ENCODE data around the gene SNAP47.

- TF ChIP-seq EZH2 (IDR thresholded peaks at IDR 0.05; ENCODE audit: insufficient read depth, poor library complexity, severe bottlenecking): no peak
- no peak for TF ChIP-seq EZH2phosphoT487 (IDR thresholded peaks at IDR 0.05; ENCODE audit: insufficient read depth, low read depth)
Observed at GRCh38 chr1:227685807-227686206, 49.4 kb upstream of the SNAP47 start.

Data from GM23248 (cell line).